Suppressor macrophage treated with lipopolysaccharide for 4 hours (primary cell): ENCODE measurements around the gene OR8B3.
A peak's percentile ranks its signal among the peaks of the same experiment; 100 is the strongest.

Experiments
- DNase-seq: peaks from one replicate; pipeline ENCODE4 v3.0.0-alpha.2; 2020

OR8B3 gene

DNA sequence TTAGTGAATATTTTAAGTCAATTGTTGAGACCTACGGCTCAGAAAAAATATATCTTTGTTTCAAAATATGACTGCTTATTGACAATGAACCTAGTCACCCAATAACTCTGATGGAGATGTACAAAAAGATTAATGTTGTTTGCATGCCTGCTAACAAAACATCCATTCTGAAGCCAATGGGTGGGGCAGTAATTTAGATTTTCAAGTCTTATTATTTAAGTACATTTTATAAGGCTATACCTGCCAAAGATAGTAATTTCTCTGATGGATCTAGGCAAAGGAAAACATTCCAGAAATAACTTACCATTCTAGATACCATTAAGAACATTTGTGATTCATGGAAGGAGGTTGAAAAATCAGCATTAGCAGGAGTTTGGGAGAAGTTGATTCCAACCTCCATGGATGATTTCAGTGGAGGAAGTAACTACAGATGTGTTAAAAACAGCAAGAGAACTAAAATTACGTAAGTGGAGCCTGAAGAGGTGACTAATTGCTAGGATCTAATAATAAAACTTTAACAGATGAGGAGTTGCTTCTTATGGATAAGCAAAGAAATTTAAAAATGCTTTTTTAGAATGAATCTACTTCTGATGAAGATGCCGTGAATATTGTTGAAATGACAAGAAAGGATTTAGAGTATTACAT, 52.4 kb downstream of the OR8B3 start:
- peak; percentile 46 for DNase-seq
